ENCODE measurements around the gene DDX25.

DNA sequence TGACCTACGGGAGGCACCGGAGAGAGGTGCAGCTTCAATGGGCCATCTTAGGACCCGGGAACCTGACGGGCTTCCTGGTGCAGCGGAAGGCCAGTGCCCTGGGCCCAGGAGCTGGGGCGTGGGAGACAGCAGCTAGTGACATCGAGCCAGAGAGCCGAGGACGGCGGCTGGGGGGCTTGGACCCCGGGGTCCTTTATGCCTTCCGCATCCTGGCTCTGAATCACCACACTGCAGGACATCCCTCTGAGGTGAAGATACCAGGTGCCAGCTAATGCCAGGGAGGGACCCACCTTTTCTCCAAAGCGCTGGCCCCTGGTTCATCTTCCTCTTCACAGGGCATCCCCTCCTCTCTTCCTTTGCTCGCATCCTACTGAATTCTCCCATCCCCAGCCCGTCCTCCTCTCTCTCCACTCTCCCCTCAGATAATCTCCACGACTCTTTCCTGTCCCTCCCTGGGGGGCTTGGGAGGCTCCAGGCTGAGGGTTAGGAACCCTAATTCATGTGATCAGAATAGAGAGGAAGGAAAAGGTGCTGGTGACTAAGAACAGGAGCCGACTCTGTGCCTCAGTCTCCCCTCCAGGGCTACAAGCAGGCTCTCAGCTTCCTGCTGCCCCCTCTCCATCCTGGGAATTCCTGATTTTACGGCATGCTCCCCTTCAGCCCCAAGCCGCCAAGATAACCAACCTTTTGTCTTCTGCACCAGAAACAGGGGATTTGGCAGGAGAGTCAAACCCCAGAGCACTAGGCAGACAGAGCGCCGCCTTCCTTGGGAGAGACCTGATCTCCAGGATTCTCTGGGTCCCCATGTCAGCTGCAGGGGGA, 50.0 kb downstream of the DDX25 start:
- TF ChIP-seq ELF4 (IDR thresholded peaks at IDR 0.05) (no peak), SP1 (IDR thresholded peaks at IDR 0.05) (no peak), CTBP1 (IDR thresholded peaks at IDR 0.05; ENCODE audit: borderline replicate concordance) (no peak), ZNF384 (IDR thresholded peaks at IDR 0.05) (no peak), PKNOX1 (IDR thresholded peaks at IDR 0.05) (no peak), BHLHE40 (IDR thresholded peaks at IDR 0.05; ENCODE audit: borderline replicate concordance) (no peak), FOXM1 (IDR thresholded peaks at IDR 0.05; ENCODE audit: borderline replicate concordance) (no peak), SUZ12 (IDR thresholded peaks at IDR 0.05) (no peak), NFRKB (IDR thresholded peaks at IDR 0.05) (no peak), TARDBP (IDR thresholded peaks at IDR 0.05) (no peak), FOXK2 (IDR thresholded peaks at IDR 0.05) (no peak), FOXA1 (IDR thresholded peaks at IDR 0.05) (no peak), L3MBTL2 (conservative IDR thresholded peaks at IDR 0.05) (no peak), LEF1 (IDR thresholded peaks at IDR 0.05; ENCODE audit: borderline replicate concordance) (no peak)

Data from HEK293T (cell line).